ENCODE measurements around the gene PRPF40A. TPM values are rescaled to one million over a fixed set of nuclear protein-coding genes. Genes with fewer than 3 reads are reported as not detected.

The PRPF40A gene
- total and polyA plus RNA-seq, 2 experiments from 2014 or later: 254 to 261 TPM

- Mint-ChIP-seq H3K27me3 (ENCODE audit: insufficient read depth, low read depth, poor library complexity) (peaks cover 12% of the 10 kb centered on the region), H3K4me3 (peak overlapping the region; percentile 96), H3K27ac (no peak overlapping the region), H3K9me3 (no peaks in the 10 kb centered on the region; the same call in 1 of the 3 replicates), H3K4me1 (peaks cover 13% of the 10 kb centered on the region; the same call in 2 of the 3 replicates), H3K36me3 (ENCODE audit: low read depth) (peaks cover 66% of the 10 kb centered on the region)
- H3K4me1 ChIP-seq (ENCODE audit: insufficient read depth): peaks cover 10% of the 10 kb centered on the region
- H3K79me2 ChIP-seq (replicated peaks; ENCODE audit: insufficient read depth): peaks cover 82% of the 10 kb centered on the region
- peaks cover 43% of the 10 kb centered on the region for H4K20me1 ChIP-seq (replicated peaks; ENCODE audit: insufficient read depth)
- H3K27ac ChIP-seq (ENCODE audit: low read depth): no peak overlapping the region
- H3K36me3 ChIP-seq (ENCODE audit: insufficient read depth): peaks cover 32% of the 10 kb centered on the region
- no peak overlapping the region for H2AFZ ChIP-seq
- H3K27me3 ChIP-seq (ENCODE audit: insufficient read depth): no peaks in the 10 kb centered on the region
- DNase-seq (ENCODE audit: low spot score) (no peak), ATAC-seq (no peak)
- peak overlapping the region; percentile 94 for H3K4me3 ChIP-seq
- H3K9me2 ChIP-seq (ENCODE audit: insufficient read depth): no peaks in the 10 kb centered on the region
- H3F3A ChIP-seq (replicated peaks; ENCODE audit: low read depth): no peaks in the 10 kb centered on the region
- no peak for TF ChIP-seq EZH2 (IDR thresholded peaks at IDR 0.05; ENCODE audit: low read depth, unreplicated experiment)
- TF ChIP-seq POLR2AphosphoS5 (IDR thresholded peaks at IDR 0.05; ENCODE audit: low read depth): no peak
- TF ChIP-seq STAT1 (IDR thresholded peaks at IDR 0.05; ENCODE audit: unreplicated experiment): no peak
- no peak for TF ChIP-seq ETS1 (IDR thresholded peaks at IDR 0.05)
- no peak for TF ChIP-seq ZNF462 (CRISPR knock-in tag; IDR thresholded peaks at IDR 0.05)
- no peak for TF ChIP-seq ZNF331 (CRISPR knock-in tag; IDR thresholded peaks at IDR 0.05; ENCODE audit: low read depth)
- no peak for TF ChIP-seq CREB1 (CRISPR knock-in tag; IDR thresholded peaks at IDR 0.05; ENCODE audit: low read depth)
- TF ChIP-seq NANOG (IDR thresholded peaks at IDR 0.05; ENCODE audit: borderline replicate concordance): no peak
- TF ChIP-seq JUNB (IDR thresholded peaks at IDR 0.05; ENCODE audit: unreplicated experiment): no peak
- TF ChIP-seq REST (IDR thresholded peaks at IDR 0.05; ENCODE audit: unreplicated experiment): no peak
- TF ChIP-seq EZH2phosphoT487 (IDR thresholded peaks at IDR 0.05; ENCODE audit: unreplicated experiment): no peak
- TF ChIP-seq ZNF114 (CRISPR knock-in tag; IDR thresholded peaks at IDR 0.05): no peak
- no peak for TF ChIP-seq CTCF (conservative IDR thresholded peaks at IDR 0.05; ENCODE audit: low read depth in 2 of 2)
- H3K4me2 ChIP-seq: peak overlapping the region; percentile 80
These were observed 2.1 kb downstream of the PRPF40A start for GRCh38 chr2:152715112-152715511.
